Ishikawa (cell line): ENCODE results near the gene LRRC10B.

Experiments
- CEBPB ChIP-seq: IDR thresholded peaks from 2 replicates; pipeline ENCODE4 v1.6.1; 2012
- CREB1 ChIP-seq: IDR thresholded peaks from 2 replicates; pipeline ENCODE4 v1.6.1; 2012; ENCODE audit warnings: low read depth
- EP300 ChIP-seq: IDR thresholded peaks from 2 replicates; pipeline ENCODE4 v1.6.1; 2012; ENCODE audit warnings: borderline replicate concordance
- FOXM1 ChIP-seq: IDR thresholded peaks from 2 replicates; pipeline ENCODE4 v1.6.1; 2012; ENCODE audit warnings: low read depth, borderline replicate concordance
- NFIC ChIP-seq: IDR thresholded peaks from 2 replicates; pipeline ENCODE4 v1.6.1; 2012
- RAD21 ChIP-seq: IDR thresholded peaks from 2 replicates; pipeline ENCODE4 v1.6.1; 2012; ENCODE audit warnings: low read depth
- TAF1 ChIP-seq: IDR thresholded peaks from 2 replicates; pipeline ENCODE4 v1.6.1; 2012; ENCODE audit warnings: low read depth, mild to moderate bottlenecking
- TCF12 ChIP-seq: IDR thresholded peaks from 2 replicates; pipeline ENCODE4 v1.6.1; 2012; ENCODE audit warnings: low read depth
- YY1 ChIP-seq: IDR thresholded peaks from 2 replicates; pipeline ENCODE4 v1.6.1; 2012; ENCODE audit warnings: low read depth
- TF ChIP-seq, protein P1 (sequence below): IDR thresholded peaks from 2 replicates; pipeline ENCODE4 v1.6.1; 2012
- TF ChIP-seq, protein P2 (sequence below): IDR thresholded peaks from 2 replicates; pipeline ENCODE4 v1.6.1; 2012; ENCODE audit warnings: low read depth, mild to moderate bottlenecking
- TF ChIP-seq, protein P3 (sequence below): IDR thresholded peaks from 2 replicates; pipeline ENCODE4 v1.6.1; 2012

DNA sequence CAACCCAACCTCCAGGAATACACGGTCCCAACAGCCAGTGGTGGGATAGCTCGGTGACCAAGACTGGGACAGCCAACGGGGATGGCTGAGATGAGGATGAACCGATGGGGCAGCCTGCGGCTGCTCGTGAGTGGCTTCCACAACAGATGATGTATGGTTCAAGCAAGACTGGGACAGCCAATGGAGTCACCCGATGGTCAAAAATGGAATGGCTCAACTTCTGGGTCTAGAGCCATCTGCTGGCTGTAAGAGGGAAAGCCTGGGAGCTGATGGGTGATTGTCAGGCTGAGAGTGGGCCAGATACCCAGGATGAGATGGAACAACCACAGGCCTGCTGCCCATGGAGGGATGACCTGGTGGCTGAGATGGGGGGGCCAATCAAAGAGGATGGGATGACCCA lies 36.8 kb downstream of the LRRC10B start:
- TF ChIP-seq, protein P1, sequence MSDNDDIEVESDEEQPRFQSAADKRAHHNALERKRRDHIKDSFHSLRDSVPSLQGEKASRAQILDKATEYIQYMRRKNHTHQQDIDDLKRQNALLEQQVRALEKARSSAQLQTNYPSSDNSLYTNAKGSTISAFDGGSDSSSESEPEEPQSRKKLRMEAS: no peak
- TF ChIP-seq YY1 (no peak), FOXM1 (no peak), EP300 (no peak), TAF1 (no peak), CEBPB (no peak), RAD21 (no peak), NFIC (no peak), CREB1 (no peak), TCF12 (no peak)
- TF ChIP-seq, protein P2, sequence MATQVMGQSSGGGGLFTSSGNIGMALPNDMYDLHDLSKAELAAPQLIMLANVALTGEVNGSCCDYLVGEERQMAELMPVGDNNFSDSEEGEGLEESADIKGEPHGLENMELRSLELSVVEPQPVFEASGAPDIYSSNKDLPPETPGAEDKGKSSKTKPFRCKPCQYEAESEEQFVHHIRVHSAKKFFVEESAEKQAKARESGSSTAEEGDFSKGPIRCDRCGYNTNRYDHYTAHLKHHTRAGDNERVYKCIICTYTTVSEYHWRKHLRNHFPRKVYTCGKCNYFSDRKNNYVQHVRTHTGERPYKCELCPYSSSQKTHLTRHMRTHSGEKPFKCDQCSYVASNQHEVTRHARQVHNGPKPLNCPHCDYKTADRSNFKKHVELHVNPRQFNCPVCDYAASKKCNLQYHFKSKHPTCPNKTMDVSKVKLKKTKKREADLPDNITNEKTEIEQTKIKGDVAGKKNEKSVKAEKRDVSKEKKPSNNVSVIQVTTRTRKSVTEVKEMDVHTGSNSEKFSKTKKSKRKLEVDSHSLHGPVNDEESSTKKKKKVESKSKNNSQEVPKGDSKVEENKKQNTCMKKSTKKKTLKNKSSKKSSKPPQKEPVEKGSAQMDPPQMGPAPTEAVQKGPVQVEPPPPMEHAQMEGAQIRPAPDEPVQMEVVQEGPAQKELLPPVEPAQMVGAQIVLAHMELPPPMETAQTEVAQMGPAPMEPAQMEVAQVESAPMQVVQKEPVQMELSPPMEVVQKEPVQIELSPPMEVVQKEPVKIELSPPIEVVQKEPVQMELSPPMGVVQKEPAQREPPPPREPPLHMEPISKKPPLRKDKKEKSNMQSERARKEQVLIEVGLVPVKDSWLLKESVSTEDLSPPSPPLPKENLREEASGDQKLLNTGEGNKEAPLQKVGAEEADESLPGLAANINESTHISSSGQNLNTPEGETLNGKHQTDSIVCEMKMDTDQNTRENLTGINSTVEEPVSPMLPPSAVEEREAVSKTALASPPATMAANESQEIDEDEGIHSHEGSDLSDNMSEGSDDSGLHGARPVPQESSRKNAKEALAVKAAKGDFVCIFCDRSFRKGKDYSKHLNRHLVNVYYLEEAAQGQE: no peak
- TF ChIP-seq, protein P3, sequence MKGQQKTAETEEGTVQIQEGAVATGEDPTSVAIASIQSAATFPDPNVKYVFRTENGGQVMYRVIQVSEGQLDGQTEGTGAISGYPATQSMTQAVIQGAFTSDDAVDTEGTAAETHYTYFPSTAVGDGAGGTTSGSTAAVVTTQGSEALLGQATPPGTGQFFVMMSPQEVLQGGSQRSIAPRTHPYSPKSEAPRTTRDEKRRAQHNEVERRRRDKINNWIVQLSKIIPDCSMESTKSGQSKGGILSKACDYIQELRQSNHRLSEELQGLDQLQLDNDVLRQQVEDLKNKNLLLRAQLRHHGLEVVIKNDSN: no peak
